ENCODE measurements around the gene R3HDML. TPM values are rescaled to one million over a fixed set of nuclear protein-coding genes. Genes with fewer than 3 reads are reported as not detected.

Gene R3HDML
- total RNA-seq: not detected in 2 replicates

GRCh38 chr20:44336725-44337380 is at the start of gene R3HDML:
R3HDML (plus strand) TSS chr20:44337043; CDS start chr20:44337158, 115 bp downstream.

GRCh38 chr20:44310664-44311639 is 25.9 kb upstream of the R3HDML start, which contains the start of gene FITM2:
FITM2 (minus strand) TSS chr20:44311202; CDS start chr20:44311148, 54 bp downstream.

GRCh38 chr20:44355498-44356352 is 18.9 kb downstream of the R3HDML start, which contains the start of gene HNF4A:
HNF4A (plus strand) TSS chr20:44355699; CDS start chr20:44355805, 106 bp downstream.

Other genes starting within 250 kb of the R3HDML start
- gene JPH2, start 149.9 kb upstream of the R3HDML start, total RNA-seq: 0.13 and 0.37 TPM in 2 replicates
- 31.3 and 36.4 TPM in 2 replicates for gene OSER1, start 126.3 kb upstream of the R3HDML start, total RNA-seq
- not detected in 2 replicates for gene GDAP1L1, start 89.7 kb upstream of the R3HDML start, total RNA-seq
- gene FITM2, start 25.8 kb upstream of the R3HDML start, total RNA-seq: 8.2 and 8.5 TPM in 2 replicates
- not detected in 2 replicates for gene HNF4A, start 18.7 kb downstream of the R3HDML start, total RNA-seq
- gene TTPAL, start 138.8 kb downstream of the R3HDML start, total RNA-seq: 6.6 and 7.3 TPM in 2 replicates
- 185 and 230 TPM in 2 replicates for gene SERINC3, start 185.0 kb downstream of the R3HDML start, total RNA-seq
- gene PKIG, start 245.5 kb downstream of the R3HDML start, total RNA-seq: 135 and 149 TPM in 2 replicates

Measured in aortic smooth muscle cell (primary cell).